NCI-H526 (cell line): Measurements from ENCODE around the gene AIFM2.
"Not testable (repeated sequence)": the region's sequence is repeated elsewhere in the genome, so short reads cannot be mapped to it uniquely, and the experiment has no call there.

ENCODE experiments used
- DNase-seq, 2 experiments: peaks; one replicate each; lab custom pipeline; 2025; lab: John Stamatoyannopoulos, UW

The AIFM2 gene

GRCh38 chr10:70093335-70093944 is 39.2 kb downstream of the AIFM2 start:
- no peak for DNase-seq

- DNase-seq, result no peak
These were observed 40.3 kb downstream of the AIFM2 start for GRCh38 chr10:70092389-70092718.

GRCh38 chr10:70090951-70091350 is 41.7 kb downstream of the AIFM2 start:
- DNase-seq, result no peak

- no peak for DNase-seq
These were observed 42.6 kb downstream of the AIFM2 start for GRCh38 chr10:70090013-70090412.

GRCh38 chr10:70088308-70088698 is 44.3 kb downstream of the AIFM2 start:
- no peak for DNase-seq

GRCh38 chr10:70087616-70088307 is 44.9 kb downstream of the AIFM2 start:
- DNase-seq, result no peak

- DNase-seq, result no peak
These were observed 46.5 kb downstream of the AIFM2 start for GRCh38 chr10:70085975-70086613.

GRCh38 chr10:70084189-70084588 is 48.4 kb downstream of the AIFM2 start:
- DNase-seq, result no peak

- DNase-seq, result not testable (repeated sequence)
These were observed 51.8 kb downstream of the AIFM2 start for GRCh38 chr10:70080789-70081188.

- DNase-seq, result no peak
These were observed 53.7 kb downstream of the AIFM2 start for GRCh38 chr10:70078937-70079336.

- DNase-seq, result no peak
These were observed 54.3 kb downstream of the AIFM2 start for GRCh38 chr10:70078329-70078728.

GRCh38 chr10:70074971-70075370 is 57.7 kb downstream of the AIFM2 start:
- DNase-seq, result no peak

- no peak for DNase-seq
These were observed 58.5 kb downstream of the AIFM2 start for GRCh38 chr10:70074165-70074564.

GRCh38 chr10:70070834-70071233 is 61.8 kb downstream of the AIFM2 start:
- no peak for DNase-seq

- peak in 1 of 2 experiments; percentile 14 for DNase-seq
These were observed 63.3 kb downstream of the AIFM2 start for GRCh38 chr10:70069346-70069745.

GRCh38 chr10:70068925-70069324 is 63.7 kb downstream of the AIFM2 start:
- peak in 1 of 2 experiments; percentile 18 for DNase-seq

- DNase-seq, result no peak
These were observed 65.0 kb downstream of the AIFM2 start for GRCh38 chr10:70067586-70067985.

GRCh38 chr10:70066190-70066589 is 66.4 kb downstream of the AIFM2 start:
- DNase-seq, result no peak

GRCh38 chr10:70064486-70064885 is 68.1 kb downstream of the AIFM2 start:
- DNase-seq, result no peak

GRCh38 chr10:70063418-70064098 is 69.1 kb downstream of the AIFM2 start:
- DNase-seq, result no peak
